Mesenchymal stem cell (in vitro differentiated cells and primary cell): Measurements from ENCODE around the gene RIMBP2.

ENCODE experiments used
- DNase-seq: peaks from one replicate; pipeline ENCODE4 v3.0.0-alpha.2; 2013
- H2AFZ ChIP-seq: one replicate; pipeline ENCODE4 v1.6.1; 2013; ENCODE audit warnings: low read depth, mild to moderate bottlenecking, control low read depth, inconsistent platforms, low read length, moderate library complexity
- H2AK5ac ChIP-seq: 2 replicates; pipeline ENCODE4 v1.6.1; 2013; ENCODE audit warnings: low read length, moderate library complexity, mild to moderate bottlenecking, inconsistent platforms; ENCODE audit not compliant: severe bottlenecking
- H2BK120ac ChIP-seq: one replicate; pipeline ENCODE4 v1.6.1; 2013; ENCODE audit warnings: low read depth, mild to moderate bottlenecking, inconsistent platforms, low read length, moderate library complexity
- H2BK12ac ChIP-seq, 2 experiments: one replicate each; pipeline ENCODE4 v1.6.1; 2013; ENCODE audit warnings: inconsistent platforms in 2 of 2, low read length in 2 of 2, mild to moderate bottlenecking in 2 of 2, moderate library complexity in 2 of 2, control low read depth in 1 of 2
- H2BK15ac ChIP-seq: one replicate; pipeline ENCODE4 v1.6.1; 2013; ENCODE audit warnings: mild to moderate bottlenecking, low read depth, inconsistent platforms; ENCODE audit not compliant: poor library complexity, severe bottlenecking
- H2BK5ac ChIP-seq: 2 replicates; pipeline ENCODE4 v1.6.1; 2013; ENCODE audit warnings: low read depth, mild to moderate bottlenecking, low read length, control low read depth, inconsistent platforms; ENCODE audit not compliant: poor library complexity, severe bottlenecking
- H3K14ac ChIP-seq, 2 experiments: one replicate each; pipeline ENCODE4 v1.6.1; 2013; ENCODE audit warnings: inconsistent platforms in 2 of 2, low read length in 2 of 2, control low read depth in 1 of 2, mild to moderate bottlenecking in 1 of 2, moderate library complexity in 1 of 2
- H3K18ac ChIP-seq, 2 experiments: one replicate each; pipeline ENCODE4 v1.6.1; 2013; ENCODE audit warnings: inconsistent platforms in 2 of 2, low read length in 2 of 2, control low read depth in 1 of 2, low read depth in 1 of 2, mild to moderate bottlenecking in 1 of 2
- H3K23ac ChIP-seq, 2 experiments: one replicate each; pipeline ENCODE4 v1.6.1; 2013; ENCODE audit warnings: inconsistent platforms in 2 of 2, low read length in 2 of 2, mild to moderate bottlenecking in 2 of 2, moderate library complexity in 2 of 2, control low read depth in 1 of 2
- H3K27ac ChIP-seq: 2 replicates; pipeline ENCODE4 v1.5.1; 2013; ENCODE audit warnings: mild to moderate bottlenecking, moderate library complexity, low read length, control low read depth, inconsistent platforms; ENCODE audit not compliant: poor library complexity, severe bottlenecking
- H3K27me3 ChIP-seq, 2 experiments: 2 replicates each; pipeline versions ENCODE4 v1.6.1 to v1.7.0; 2013; ENCODE audit warnings: low read length in 2 of 2, mild to moderate bottlenecking in 2 of 2, moderate library complexity in 2 of 2, control low read depth in 1 of 2, inconsistent platforms in 1 of 2; ENCODE audit not compliant: control insufficient read depth in 1 of 2, insufficient read depth in 1 of 2
- H3K36me3 ChIP-seq, 2 experiments: 2 replicates each; pipeline versions ENCODE4 v1.6.1 to v1.7.0; 2013; ENCODE audit warnings: low read length in 2 of 2, control low read depth in 1 of 2, inconsistent platforms in 1 of 2, low read depth in 1 of 2, mild to moderate bottlenecking in 1 of 2; ENCODE audit not compliant: insufficient read depth in 2 of 2, control insufficient read depth in 1 of 2
- H3K4ac ChIP-seq, 2 experiments: one replicate each; pipeline ENCODE4 v1.6.1; 2013; ENCODE audit warnings: inconsistent platforms in 2 of 2, low read length in 2 of 2, mild to moderate bottlenecking in 2 of 2, moderate library complexity in 2 of 2, control low read depth in 1 of 2, low read depth in 1 of 2
- H3K4me1 ChIP-seq: 2 replicates; pipeline ENCODE4 v1.6.1; 2013; ENCODE audit warnings: low read depth, low read length, control low read depth; ENCODE audit not compliant: control insufficient read depth, insufficient read depth
- H3K4me2 ChIP-seq: 2 replicates; pipeline ENCODE4 v1.6.1; 2013; ENCODE audit warnings: low read length, mild to moderate bottlenecking, inconsistent platforms; ENCODE audit not compliant: poor library complexity, severe bottlenecking
- H3K4me3 ChIP-seq, 2 experiments: 2 replicates each; pipeline versions ENCODE4 v1.5.1 to v1.7.0; 2013; ENCODE audit warnings: low read length in 2 of 2, mild to moderate bottlenecking in 2 of 2, control low read depth in 1 of 2, low read depth in 1 of 2; ENCODE audit not compliant: insufficient read depth in 1 of 2
- H3K79me1 ChIP-seq: replicated peaks from 2 replicates; pipeline ENCODE4 v1.6.1; 2013; ENCODE audit warnings: mild to moderate bottlenecking, control low read depth, low read length, inconsistent platforms; ENCODE audit not compliant: poor library complexity, severe bottlenecking
- H3K9ac ChIP-seq: 2 replicates; pipeline ENCODE4 v1.7.0; 2013; ENCODE audit warnings: mild to moderate bottlenecking, low read length, moderate library complexity
- H3K9me3 ChIP-seq: 2 replicates; pipeline ENCODE4 v1.7.0; 2013; ENCODE audit warnings: mild to moderate bottlenecking, low read length; ENCODE audit not compliant: control insufficient read depth
- H4K8ac ChIP-seq: one replicate; pipeline ENCODE4 v1.6.1; 2013; ENCODE audit warnings: inconsistent platforms, mild to moderate bottlenecking, low read length, moderate library complexity
- H4K91ac ChIP-seq: one replicate; pipeline ENCODE4 v1.6.1; 2013; ENCODE audit warnings: mild to moderate bottlenecking, low read length, inconsistent platforms
- WGBS: methylation state at CpG from one replicate; pipeline ENCODE4 v1.1.7; 2013; ENCODE audit warnings: mixed read lengths; 5-methylcytosine and 5-hydroxymethylcytosine counted together

The RIMBP2 gene

GRCh38 chr12:130573235-130573634, 142.9 kb downstream of the RIMBP2 start:
- Histone ChIP-seq H2BK5ac (no peak overlapping the region), H4K8ac (no peak overlapping the region), H3K23ac (no peak overlapping the region), H2BK120ac (no peak overlapping the region), H3K27me3 (no peaks in the 10 kb centered on the region), H3K4me3 (no peak overlapping the region), H3K4ac (no peak overlapping the region), H3K4me1 (no peaks in the 10 kb centered on the region), H2AK5ac (no peak overlapping the region), H3K14ac (no peak overlapping the region), H2BK15ac (no peak overlapping the region), H3K4me2 (no peak overlapping the region), H3K9me3 (peaks cover 8% of the 10 kb centered on the region), H4K91ac (no peak overlapping the region), H2AFZ (no peak overlapping the region), H3K79me1 (no peaks in the 10 kb centered on the region), H2BK12ac (no peak overlapping the region), H3K27ac (no peak overlapping the region), H3K9ac (no peak overlapping the region), H3K18ac (no peak overlapping the region), H3K36me3 (no peaks in the 10 kb centered on the region)
- no peak for DNase-seq
- WGBS = 95% methylated on average over 14 of the region's 14 CpGs

GRCh38 chr12:130572553-130572952, 143.5 kb downstream of the RIMBP2 start:
- no peak overlapping the region for H2BK5ac ChIP-seq
- no peak overlapping the region for H2BK12ac ChIP-seq
- H4K8ac ChIP-seq = no peak overlapping the region
- H3K4me3 ChIP-seq = peak overlapping the region in 1 of 2 experiments; percentile 34
- peaks cover 4% of the 10 kb centered on the region for H3K9me3 ChIP-seq
- H3K27me3 ChIP-seq = no peaks in the 10 kb centered on the region
- H3K9ac ChIP-seq = no peak overlapping the region
- H3K23ac ChIP-seq = no peak overlapping the region
- H2BK15ac ChIP-seq = no peak overlapping the region
- no peak overlapping the region for H3K27ac ChIP-seq
- peak overlapping the region; percentile 59 for H4K91ac ChIP-seq
- 81% methylated on average over 11 of the region's 11 CpGs for WGBS
- H3K4me2 ChIP-seq = no peak overlapping the region
- no peak for DNase-seq
- H3K18ac ChIP-seq = no peak overlapping the region
- no peaks in the 10 kb centered on the region for H3K79me1 ChIP-seq
- H3K36me3 ChIP-seq = no peaks in the 10 kb centered on the region
- H3K4me1 ChIP-seq = no peaks in the 10 kb centered on the region
- no peak overlapping the region for H2AFZ ChIP-seq
- no peak overlapping the region for H3K14ac ChIP-seq
- H3K4ac ChIP-seq = no peak overlapping the region
- H2BK120ac ChIP-seq = no peak overlapping the region
- no peak overlapping the region for H2AK5ac ChIP-seq

GRCh38 chr12:130571734-130572133, 144.4 kb downstream of the RIMBP2 start:
- Histone ChIP-seq H3K14ac (no peak overlapping the region), H2AFZ (no peak overlapping the region), H3K79me1 (no peaks in the 10 kb centered on the region), H3K9me3 (peaks cover 5% of the 10 kb centered on the region), H3K18ac (no peak overlapping the region), H2AK5ac (no peak overlapping the region), H3K4me2 (no peak overlapping the region), H4K8ac (no peak overlapping the region), H3K4me3 (no peak overlapping the region), H2BK12ac (no peak overlapping the region), H2BK15ac (no peak overlapping the region), H3K27me3 (no peaks in the 10 kb centered on the region), H4K91ac (no peak overlapping the region), H3K27ac (no peak overlapping the region), H3K36me3 (no peaks in the 10 kb centered on the region), H2BK120ac (no peak overlapping the region), H3K9ac (no peak overlapping the region), H3K4me1 (no peaks in the 10 kb centered on the region), H3K4ac (no peak overlapping the region), H2BK5ac (no peak overlapping the region), H3K23ac (no peak overlapping the region)
- no peak for DNase-seq
- WGBS = 83% methylated on average over 8 of the region's 8 CpGs

GRCh38 chr12:130571089-130571488, 145.0 kb downstream of the RIMBP2 start:
- H3K79me1 ChIP-seq = no peaks in the 10 kb centered on the region
- no peak overlapping the region for H2BK12ac ChIP-seq
- no peak overlapping the region for H3K4me2 ChIP-seq
- H3K9ac ChIP-seq = no peak overlapping the region
- H4K8ac ChIP-seq = no peak overlapping the region
- H3K23ac ChIP-seq = no peak overlapping the region
- H3K18ac ChIP-seq = no peak overlapping the region
- no peak overlapping the region for H3K14ac ChIP-seq
- no peak overlapping the region for H3K4ac ChIP-seq
- no peak for DNase-seq
- H2AK5ac ChIP-seq = no peak overlapping the region
- no peak overlapping the region for H2BK15ac ChIP-seq
- H3K27ac ChIP-seq = no peak overlapping the region
- 89% methylated on average over 6 of the region's 6 CpGs for whole genome bisulfite sequencing
- no peak overlapping the region for H3K4me3 ChIP-seq
- no peaks in the 10 kb centered on the region for H3K4me1 ChIP-seq
- no peak overlapping the region for H2BK5ac ChIP-seq
- no peak overlapping the region for H2AFZ ChIP-seq
- no peak overlapping the region for H2BK120ac ChIP-seq
- no peaks in the 10 kb centered on the region for H3K27me3 ChIP-seq
- peaks cover 11% of the 10 kb centered on the region for H3K9me3 ChIP-seq
- H4K91ac ChIP-seq = no peak overlapping the region
- no peaks in the 10 kb centered on the region for H3K36me3 ChIP-seq
